Heart left ventricle (tissue), 16 donors: ENCODE measurements around the gene IL18BP. TPM values are rescaled to one million over a fixed set of nuclear protein-coding genes. Genes with fewer than 3 reads are reported as not detected.
A peak's percentile ranks its signal among the peaks of the same experiment; 100 is the strongest.

Experiments used
- ATAC-seq, 4 donors: fragments of 200-7000 bp; cut with Tn5 transposase; one replicate each; pipeline ENCODE4 v1.9.1; 2020 to 2022; ENCODE audit warnings: moderate library complexity in 4 of 4, mild to moderate bottlenecking in 3 of 4, moderate number of reproducible peaks in 1 of 4
- DNase-seq, 5 donors: peaks; one replicate each; pipeline ENCODE4 v3.0.0-alpha.2; 2020
- H3K27ac ChIP-seq, 12 donors: fragments of 200-600 bp; sonication (generic) in 4 of 12; one replicate each; pipeline versions ENCODE4 v1.5.0 to v1.8.0; 2016 to 2022; ENCODE audit warnings: mild to moderate bottlenecking in 2 of 12
- H3K27me3 ChIP-seq, 9 donors: fragments of 200-600 bp; sonication (generic) in 2 of 9; one replicate each; pipeline versions ENCODE4 v1.5.1 to v1.8.0; 2016 to 2022; ENCODE audit warnings: mild to moderate bottlenecking in 3 of 9
- H3K36me3 ChIP-seq, 9 donors: fragments of 200-600 bp; sonication (generic) in 2 of 9; one replicate each; pipeline versions ENCODE4 v1.5.0 to v1.8.0; 2018 to 2022; ENCODE audit warnings: mild to moderate bottlenecking in 2 of 9
- H3K4me1 ChIP-seq, 12 donors: fragments of 200-600 bp; sonication (generic) in 4 of 12; one replicate each; pipeline versions ENCODE4 v1.5.0 to v1.8.0; 2016 to 2022; ENCODE audit warnings: mild to moderate bottlenecking in 3 of 12
- H3K4me3 ChIP-seq, 12 donors: fragments of 200-600 bp; sonication (generic) in 4 of 12; one replicate each; pipeline versions ENCODE4 v1.5.0 to v1.8.0; 2017 to 2022; ENCODE audit warnings: mild to moderate bottlenecking in 9 of 12, moderate library complexity in 4 of 12
- H3K9me3 ChIP-seq, 12 donors: fragments of 200-600 bp; sonication (generic) in 4 of 12; one replicate each; pipeline versions ENCODE4 v1.5.0 to v1.8.0; 2016 to 2022; ENCODE audit warnings: mild to moderate bottlenecking in 1 of 12
- POLR2A ChIP-seq, 2 donors: fragments of 450-650 bp; IDR thresholded peaks; one replicate each; pipeline ENCODE4 v1.6.1; 2017; ENCODE audit warnings: antibody characterized with exemption in 2 of 2, mild to moderate bottlenecking in 2 of 2, moderate library complexity in 2 of 2
- WGBS, 4 donors: extraction: QIAGEN DNeasy Blood & Tissue Kit in 2 of 4; methylation state at CpG; one replicate each; pipeline versions ENCODE4 v1.1.5 to v1.1.7; 2013 to 2018; 5-methylcytosine and 5-hydroxymethylcytosine counted together
- intact Hi-C, 10 donors: fragments of 100-400 bp; cut with DNase I; formaldehyde crosslinking; loops; one replicate each; pipeline versions ENCODE4 v1.11.1 to v1.14.2; 2022
- polyA plus RNA-seq, 2 donors: library from polyadenylated mRNA; stranded (reverse); fragments of 200-250 nt; gene quantifications; one replicate each; pipeline ENCODE4 v1.2.3, GENCODE V29; 2013
- total RNA-seq, 9 donors: library from RNA; depleted of rRNA in 2 of 9; stranded (reverse); fragments of >200 nt in 2 of 9; fragmentation: NEBNext Ultra II Directional in 3 of 9; extraction: Animal tissue kit (Norgen Biotek cat#: 25700) in 3 of 9; gene quantifications; one replicate each; pipeline versions ENCODE4 v1.1.0 to v1.2.4, GENCODE V29; 2016 to 2023
- TF ChIP-seq, protein P1 (sequence below), 12 donors: fragments of 200-600 bp; sonication (generic) in 4 of 12; IDR thresholded peaks; one replicate each; pipeline versions ENCODE4 v1.5.0 to v1.8.0; 2018 to 2022; ENCODE audit warnings: antibody characterized with exemption in 12 of 12, mild to moderate bottlenecking in 5 of 12
- donor health status: ischemic (EF 13 %, LVEDD 7.1; RV severe dilation, severe dysfunction).
- donor health status: healthy with polysubstance abuse.
- donor health status: DM: no; HTN: yes; CAD: no.
- donor health status: DM: no; HTN: no; CAD: no.
- donor health status: ischemic (EF 25% LVEDD 6.9; RV normal size, moderate dysfunction).
- donor health status: ischemic (EF 25% LVEDD 5.7; RV mildly dilated, moderate dysfunction).
- donor health status: healthy.
- donor health status: DM: yes; HTN: yes; CAD: no.
- donor health status: ischemic (EF 35%, LVEDD 5.7; RV mildly dilated, moderate dysfunction).
- donor health status: nonischemic (EF 11% LVEDD 7.7; RV severe dilation, severe dysfunction).
- donor health status: DM: yes; HTN: yes; CAD: no.
- donor health status: PGD.
- donor health status: ischemic (EF 29% LVEDD 5.4; RV normal size, mild dysfunction).
- donor health status: nonischemic (EF 23%, LVEDD 6.1; RV moderate dilation, normal function).

The IL18BP gene
- total and polyA plus RNA-seq, 11 donors: 1.1 to 86.5 (median 4.4) TPM

DNA sequence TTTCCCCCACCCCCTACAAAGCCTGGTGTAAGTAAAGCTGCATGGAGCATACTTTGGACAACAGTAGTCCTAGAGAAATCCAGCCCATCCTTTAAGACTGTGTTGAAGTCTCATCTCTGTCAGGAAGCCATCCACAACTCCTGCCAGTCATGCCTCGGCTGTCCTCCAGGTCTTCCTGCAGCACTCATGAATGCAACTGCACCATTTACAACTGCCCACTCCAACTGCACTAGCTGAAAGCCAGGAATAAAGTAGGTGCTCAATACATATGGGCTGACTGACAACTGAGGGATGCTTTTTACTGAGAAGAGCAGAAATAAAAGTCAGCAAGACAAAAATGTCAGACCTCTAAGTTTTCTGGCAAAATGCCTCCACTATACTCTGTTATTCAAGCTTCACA lies 27.4 kb downstream of the IL18BP start:
- Histone ChIP-seq H3K36me3 (peaks cover 2 to 97% (median 91%) of the 10 kb centered on the region in 9 donors), H3K4me3 (no peak overlapping the region), H3K9me3 (no peaks in the 10 kb centered on the region), H3K27me3 (no peaks in the 10 kb centered on the region), H3K4me1 (peaks cover 4 to 63% (median 41%) of the 10 kb centered on the region in 12 donors), H3K27ac (peak overlapping the region in 3 of 12 donors; percentile 33 to 72 (median 43))
- 26 to 51% (median 47%) methylated on average over 1 of the region's 1 CpG for WGBS, 4 donors
- TF ChIP-seq, protein P1, sequence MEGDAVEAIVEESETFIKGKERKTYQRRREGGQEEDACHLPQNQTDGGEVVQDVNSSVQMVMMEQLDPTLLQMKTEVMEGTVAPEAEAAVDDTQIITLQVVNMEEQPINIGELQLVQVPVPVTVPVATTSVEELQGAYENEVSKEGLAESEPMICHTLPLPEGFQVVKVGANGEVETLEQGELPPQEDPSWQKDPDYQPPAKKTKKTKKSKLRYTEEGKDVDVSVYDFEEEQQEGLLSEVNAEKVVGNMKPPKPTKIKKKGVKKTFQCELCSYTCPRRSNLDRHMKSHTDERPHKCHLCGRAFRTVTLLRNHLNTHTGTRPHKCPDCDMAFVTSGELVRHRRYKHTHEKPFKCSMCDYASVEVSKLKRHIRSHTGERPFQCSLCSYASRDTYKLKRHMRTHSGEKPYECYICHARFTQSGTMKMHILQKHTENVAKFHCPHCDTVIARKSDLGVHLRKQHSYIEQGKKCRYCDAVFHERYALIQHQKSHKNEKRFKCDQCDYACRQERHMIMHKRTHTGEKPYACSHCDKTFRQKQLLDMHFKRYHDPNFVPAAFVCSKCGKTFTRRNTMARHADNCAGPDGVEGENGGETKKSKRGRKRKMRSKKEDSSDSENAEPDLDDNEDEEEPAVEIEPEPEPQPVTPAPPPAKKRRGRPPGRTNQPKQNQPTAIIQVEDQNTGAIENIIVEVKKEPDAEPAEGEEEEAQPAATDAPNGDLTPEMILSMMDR (IDR thresholded peaks at IDR 0.05): no peak
- no peak for TF ChIP-seq POLR2A (IDR thresholded peaks at IDR 0.05)
- ATAC-seq (no peak), DNase-seq (no peak)
- intact Hi-C loops: loop anchor here in 4 of 10 donors (2.0 to 5.0 kb wide), 3 partner anchors 61 to 119 kb away; no protein-coding TSS in a partner anchor

DNA sequence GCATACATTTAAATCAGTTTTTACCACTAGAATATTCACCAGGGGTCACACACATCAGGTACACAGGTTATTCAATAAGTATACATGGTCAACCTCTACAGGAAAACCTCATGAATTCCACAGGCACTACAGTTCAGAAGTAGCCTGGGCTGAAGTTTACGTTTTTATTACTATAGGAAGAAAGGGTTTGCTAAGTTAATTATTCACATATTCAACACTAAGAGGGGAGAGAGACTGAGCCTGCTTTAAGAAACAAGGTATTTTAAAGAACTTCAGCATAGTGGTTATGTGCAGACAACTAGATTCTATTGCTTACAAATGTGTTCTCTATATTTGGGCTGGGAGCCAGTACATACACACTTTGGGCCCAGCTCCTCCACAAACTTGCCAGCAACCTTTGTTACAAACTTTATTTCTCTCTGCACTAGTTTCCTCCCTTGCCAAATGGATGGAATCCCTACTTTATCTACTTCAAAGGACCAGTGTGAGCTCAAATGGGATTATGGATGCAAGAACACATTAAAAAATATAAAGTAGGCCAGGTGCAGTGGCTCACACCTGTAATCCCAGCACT lies 31.9 kb downstream of the IL18BP start:
- ATAC-seq (no peak), DNase-seq (no peak)
- Histone ChIP-seq H3K4me1 (peaks cover 6 to 84% (median 47%) of the 10 kb centered on the region in 12 donors), H3K27me3 (no peaks in the 10 kb centered on the region), H3K36me3 (peaks cover 0 to 100% (median 91%) of the 10 kb centered on the region in 9 donors), H3K9me3 (no peaks in the 10 kb centered on the region), H3K27ac (no peak overlapping the region), H3K4me3 (no peak overlapping the region)
- intact Hi-C loops: no loop called here
- WGBS, 4 donors: 53 to 67% (median 55%) methylated on average over 1 of the region's 1 CpG
- TF ChIP-seq POLR2A (IDR thresholded peaks at IDR 0.05): no peak
- TF ChIP-seq, protein P1 (IDR thresholded peaks at IDR 0.05): no peak

DNA sequence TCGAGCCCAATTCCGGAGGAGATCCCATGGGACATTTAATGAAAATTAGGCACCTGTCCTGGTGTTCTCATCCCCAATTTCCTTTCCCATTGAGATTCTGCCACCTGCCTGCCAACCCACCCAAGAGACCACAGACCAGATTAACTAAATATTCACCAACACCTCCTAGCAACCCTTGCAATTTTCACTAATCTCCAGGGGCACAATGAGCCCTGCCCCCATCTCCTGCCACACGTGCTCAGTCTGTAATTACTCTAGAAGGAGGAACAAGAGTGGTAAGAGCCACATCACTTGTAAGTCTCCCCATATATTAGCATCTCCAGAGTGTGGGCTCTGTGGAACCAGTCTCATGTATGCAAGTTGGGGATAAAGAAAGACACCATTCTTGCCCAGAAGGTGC lies 38.0 kb downstream of the IL18BP start:
- ATAC-seq: no peak
- H3K9me3 ChIP-seq: no peaks in the 10 kb centered on the region
- WGBS, 4 donors: 27 to 50% (median 33%) methylated on average over 3 of the region's 3 CpGs
- H3K36me3 ChIP-seq: peaks cover 0 to 43% (median 40%) of the 10 kb centered on the region in 9 donors
- peaks cover 19 to 71% (median 56%) of the 10 kb centered on the region in 12 donors for H3K4me1 ChIP-seq
- no peaks in the 10 kb centered on the region for H3K27me3 ChIP-seq
- TF ChIP-seq, protein P1 (IDR thresholded peaks at IDR 0.05): no peak
- no peak for TF ChIP-seq POLR2A (IDR thresholded peaks at IDR 0.05)
- intact Hi-C loops: loop anchor here in 1 of 10 donors (5.0 kb wide), 1 partner anchor 46 kb away; the partner anchor contains the start of genes LRRC51 and NUMA1
- no peak overlapping the region for H3K4me3 ChIP-seq
- DNase-seq: no peak
- peak overlapping the region in 2 of 12 donors; percentile 25 to 95 for H3K27ac ChIP-seq

DNA sequence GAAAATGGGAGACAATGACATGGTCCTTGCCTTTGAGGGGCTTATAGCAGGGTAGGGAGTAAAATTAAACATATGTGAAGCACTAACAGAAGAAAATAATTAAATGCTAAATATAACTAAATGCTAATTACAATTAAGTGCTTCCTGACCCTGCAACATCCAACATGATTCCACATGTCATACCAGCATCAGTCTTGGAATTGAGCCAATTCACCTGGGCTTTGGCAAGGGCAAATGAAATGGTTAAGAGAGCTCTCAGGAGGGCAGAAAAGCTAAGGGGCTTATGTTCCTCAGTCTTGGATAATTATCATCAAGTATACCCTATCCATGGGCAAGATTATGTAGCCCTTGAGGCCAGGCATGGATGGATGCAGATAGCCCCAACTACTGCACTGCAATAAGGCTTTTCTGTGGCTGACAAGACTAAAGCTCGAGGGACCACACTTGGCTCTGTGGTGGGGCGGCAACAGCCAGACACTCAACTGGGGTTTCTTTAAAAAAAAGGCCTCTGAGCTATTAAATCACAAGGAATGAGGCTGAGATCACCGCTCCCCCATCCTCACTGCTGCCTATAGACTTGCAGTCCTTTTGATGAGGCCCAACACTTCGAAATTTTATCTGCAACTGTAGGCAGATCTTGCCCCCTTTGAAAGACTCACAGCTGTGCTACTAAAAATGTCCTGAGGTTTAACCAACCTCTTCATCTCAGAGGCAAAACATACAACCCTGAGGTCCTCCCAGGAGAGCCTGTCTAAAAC lies 39.0 kb downstream of the IL18BP start:
- Histone ChIP-seq H3K4me1 (peaks cover 19 to 71% (median 59%) of the 10 kb centered on the region in 12 donors), H3K27me3 (no peaks in the 10 kb centered on the region), H3K36me3 (peaks cover 0 to 36% (median 31%) of the 10 kb centered on the region in 9 donors), H3K9me3 (no peaks in the 10 kb centered on the region), H3K4me3 (peak overlapping the region in 10 of 12 donors; percentile 56 to 82 (median 66)), H3K27ac (peak overlapping the region in 11 of 12 donors; percentile 94 to 100 (median 98))
- TF ChIP-seq, protein P1 (IDR thresholded peaks at IDR 0.05): no peak
- no peak for TF ChIP-seq POLR2A (IDR thresholded peaks at IDR 0.05)
- ATAC-seq (no peak), DNase-seq (peak in 1 of 5 donors; percentile 43)
- 39 to 44% (median 41%) methylated on average over 4 of the region's 4 CpGs for WGBS, 4 donors
- intact Hi-C loops: loop anchor here in 2 of 10 donors (2.0 to 5.0 kb wide), 2 partner anchors 43 to 45 kb away; partner anchors contain the start of genes LRRC51 (in 2 of the 2) and NUMA1 (in 2 of the 2)
